ENCODE results near the gene FSHB.
"Not testable (repeated sequence)": the region's sequence is repeated elsewhere in the genome, so short reads cannot be mapped to it uniquely, and the experiment has no call there.

Gene FSHB

GRCh38 chr11:30228323-30228884 lies 2.4 kb upstream of the FSHB start:
- no peak overlapping the region for H3K9ac ChIP-seq (ENCODE audit: low read depth, low read length)
- H3K9me3 ChIP-seq (ENCODE audit: control insufficient read depth, insufficient read depth, low read length), result no peaks in the 10 kb centered on the region
- H3K27me3 ChIP-seq (ENCODE audit: control insufficient read depth, insufficient read depth, low read length), result no peaks in the 10 kb centered on the region
- no peaks in the 10 kb centered on the region for H3K4me1 ChIP-seq (ENCODE audit: control insufficient read depth, insufficient read depth, low read length)
- no peak overlapping the region for H3K4me3 ChIP-seq (ENCODE audit: low read depth, low read length)
- H3K36me3 ChIP-seq (ENCODE audit: control insufficient read depth, insufficient read depth, low read length), result no peaks in the 10 kb centered on the region

DNA sequence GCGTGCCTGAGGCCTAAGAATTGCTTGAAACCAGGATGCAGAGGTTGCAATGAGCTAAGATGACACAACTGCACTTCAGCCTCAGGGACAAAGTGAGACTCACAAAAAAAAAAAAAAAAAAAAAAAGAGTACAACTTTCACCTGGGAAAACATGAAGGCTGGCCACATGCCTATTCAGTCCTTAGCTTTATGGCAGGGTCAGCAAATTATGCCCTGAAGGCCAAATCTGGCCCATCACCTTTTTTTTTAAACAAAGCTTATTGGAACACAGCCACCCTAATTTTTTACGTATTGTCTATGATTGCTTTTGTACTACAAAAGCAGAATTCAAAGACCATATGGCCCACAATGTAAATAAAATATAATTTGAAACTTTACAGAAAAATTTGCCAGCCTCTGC lies 8.2 kb downstream of the FSHB start:
- Histone ChIP-seq H3K36me3 (ENCODE audit: control insufficient read depth, insufficient read depth, low read length) (no peaks in the 10 kb centered on the region), H3K9ac (ENCODE audit: low read depth, low read length) (no peak overlapping the region), H3K4me1 (ENCODE audit: control insufficient read depth, insufficient read depth, low read length) (no peaks in the 10 kb centered on the region), H3K4me3 (ENCODE audit: low read depth, low read length) (no peak overlapping the region), H3K9me3 (ENCODE audit: control insufficient read depth, insufficient read depth, low read length) (no peaks in the 10 kb centered on the region), H3K27me3 (ENCODE audit: control insufficient read depth, insufficient read depth, low read length) (no peaks in the 10 kb centered on the region)

GRCh38 chr11:30244265-30244664 lies 13.5 kb downstream of the FSHB start:
- H3K4me1 ChIP-seq (ENCODE audit: control insufficient read depth, insufficient read depth, low read length), result no peaks in the 10 kb centered on the region
- no peaks in the 10 kb centered on the region for H3K36me3 ChIP-seq (ENCODE audit: control insufficient read depth, insufficient read depth, low read length)
- no peaks in the 10 kb centered on the region for H3K27me3 ChIP-seq (ENCODE audit: control insufficient read depth, insufficient read depth, low read length)
- H3K9ac ChIP-seq (ENCODE audit: low read depth, low read length), result no peak overlapping the region
- H3K9me3 ChIP-seq (ENCODE audit: control insufficient read depth, insufficient read depth, low read length), result no peaks in the 10 kb centered on the region
- no peak overlapping the region for H3K4me3 ChIP-seq (ENCODE audit: low read depth, low read length)

DNA sequence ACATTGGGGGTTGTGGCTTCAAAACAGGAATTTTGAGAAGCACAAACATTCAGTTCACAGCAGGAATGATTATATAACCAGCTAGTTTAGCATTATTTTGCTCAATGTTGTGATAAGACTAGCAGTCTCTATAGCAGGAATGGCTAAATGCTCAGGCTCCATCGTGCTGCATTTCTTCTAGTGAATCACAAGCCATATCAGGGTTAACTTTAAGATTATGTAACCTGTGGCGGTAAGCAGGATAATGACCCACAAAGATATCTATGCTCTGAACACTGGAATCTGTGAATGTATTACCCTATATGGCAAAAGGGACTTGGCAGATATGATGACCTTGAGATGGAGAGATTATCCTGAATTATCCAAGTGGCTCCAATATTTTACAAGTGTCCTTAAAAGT lies 14.8 kb downstream of the FSHB start:
- Histone ChIP-seq H3K27me3 (ENCODE audit: control insufficient read depth, insufficient read depth, low read length) (no peaks in the 10 kb centered on the region), H3K4me1 (ENCODE audit: control insufficient read depth, insufficient read depth, low read length) (no peaks in the 10 kb centered on the region), H3K36me3 (ENCODE audit: control insufficient read depth, insufficient read depth, low read length) (no peaks in the 10 kb centered on the region), H3K9me3 (ENCODE audit: control insufficient read depth, insufficient read depth, low read length) (no peaks in the 10 kb centered on the region), H3K9ac (ENCODE audit: low read depth, low read length) (no peak overlapping the region), H3K4me3 (ENCODE audit: low read depth, low read length) (no peak overlapping the region)

DNA sequence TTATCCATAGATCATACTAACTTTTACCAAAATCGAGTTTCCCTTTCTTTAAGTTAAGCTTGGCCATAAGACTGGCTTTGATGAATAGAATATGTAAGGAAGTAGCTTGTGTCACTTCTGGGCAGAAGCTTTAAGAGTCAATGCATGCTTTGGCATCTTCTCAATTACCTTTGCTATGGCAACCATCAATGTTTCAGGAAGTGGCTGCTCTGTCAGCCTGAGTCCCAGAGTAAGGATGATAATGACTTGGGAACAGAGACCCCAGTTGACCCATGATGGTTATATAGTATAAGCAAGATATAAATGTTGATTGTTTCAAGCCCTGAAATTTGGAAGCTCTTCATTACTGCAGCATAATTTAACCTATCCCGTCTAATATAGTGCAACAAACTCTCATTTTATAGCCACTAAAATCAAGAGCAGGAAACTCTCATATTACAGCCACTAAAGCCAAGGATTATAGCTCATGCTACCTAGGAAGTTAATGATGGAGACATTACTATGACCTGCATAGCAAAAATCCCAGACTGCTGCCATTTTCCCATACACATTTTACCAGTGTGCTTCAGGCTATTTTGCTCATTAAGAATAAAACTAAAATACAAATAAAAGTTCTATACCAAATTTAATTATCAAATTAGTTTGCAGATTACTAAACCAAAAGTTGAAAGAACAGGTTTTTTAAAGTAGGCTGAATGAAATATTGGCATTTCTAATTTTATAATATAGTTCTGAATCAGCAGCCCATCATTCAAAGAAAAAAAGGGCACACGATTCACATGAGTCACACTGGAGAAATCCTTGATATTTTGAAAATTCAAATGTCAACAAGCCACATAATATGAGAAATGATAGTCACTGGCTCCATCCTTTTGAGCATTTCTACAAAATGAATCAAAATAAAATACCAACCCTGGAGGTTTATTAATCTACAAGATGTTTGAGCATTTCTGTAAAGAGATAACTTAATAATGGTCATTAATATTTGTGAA lies 23.8 kb downstream of the FSHB start:
- Histone ChIP-seq H3K27me3 (ENCODE audit: control insufficient read depth, insufficient read depth, low read length) (no peaks in the 10 kb centered on the region), H3K4me1 (ENCODE audit: control insufficient read depth, insufficient read depth, low read length) (no peaks in the 10 kb centered on the region), H3K9me3 (ENCODE audit: control insufficient read depth, insufficient read depth, low read length) (no peaks in the 10 kb centered on the region), H3K36me3 (ENCODE audit: control insufficient read depth, insufficient read depth, low read length) (no peaks in the 10 kb centered on the region), H3K9ac (ENCODE audit: low read depth, low read length) (no peak overlapping the region), H3K4me3 (ENCODE audit: low read depth, low read length) (no peak overlapping the region)

DNA sequence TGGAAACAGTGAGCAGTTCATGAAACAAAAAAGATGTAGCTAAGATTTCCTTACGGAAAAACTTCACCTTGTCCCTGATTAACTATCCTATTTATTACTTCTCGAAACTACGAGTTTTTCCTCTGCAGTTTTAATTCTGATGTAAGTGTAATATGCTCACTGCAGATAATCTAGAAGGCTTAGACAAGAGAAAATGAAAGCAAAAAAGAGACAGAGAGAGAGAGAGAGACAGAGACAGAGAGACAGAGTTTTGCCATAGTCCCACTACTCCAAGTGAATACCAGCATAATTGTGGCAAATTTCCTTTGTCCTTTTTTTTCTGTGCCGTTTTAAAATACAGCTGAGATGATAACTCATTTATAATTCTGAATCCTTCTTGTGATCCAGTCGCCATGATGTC lies 24.8 kb downstream of the FSHB start:
- H3K36me3 ChIP-seq (ENCODE audit: control insufficient read depth, insufficient read depth, low read length), result no peaks in the 10 kb centered on the region
- H3K9ac ChIP-seq (ENCODE audit: low read depth, low read length), result no peak overlapping the region
- H3K9me3 ChIP-seq (ENCODE audit: control insufficient read depth, insufficient read depth, low read length), result no peaks in the 10 kb centered on the region
- no peaks in the 10 kb centered on the region for H3K27me3 ChIP-seq (ENCODE audit: control insufficient read depth, insufficient read depth, low read length)
- H3K4me1 ChIP-seq (ENCODE audit: control insufficient read depth, insufficient read depth, low read length), result no peaks in the 10 kb centered on the region
- no peak overlapping the region for H3K4me3 ChIP-seq (ENCODE audit: low read depth, low read length)

GRCh38 chr11:30257058-30257457 lies 26.2 kb downstream of the FSHB start:
- Histone ChIP-seq H3K9me3 (ENCODE audit: control insufficient read depth, insufficient read depth, low read length) (no peaks in the 10 kb centered on the region), H3K4me1 (ENCODE audit: control insufficient read depth, insufficient read depth, low read length) (no peaks in the 10 kb centered on the region), H3K36me3 (ENCODE audit: control insufficient read depth, insufficient read depth, low read length) (no peaks in the 10 kb centered on the region), H3K4me3 (ENCODE audit: low read depth, low read length) (no peak overlapping the region), H3K27me3 (ENCODE audit: control insufficient read depth, insufficient read depth, low read length) (no peaks in the 10 kb centered on the region), H3K9ac (ENCODE audit: low read depth, low read length) (no peak overlapping the region)

GRCh38 chr11:30258679-30259078 lies 27.9 kb downstream of the FSHB start:
- Histone ChIP-seq H3K4me3 (ENCODE audit: low read depth, low read length) (no peak overlapping the region), H3K27me3 (ENCODE audit: control insufficient read depth, insufficient read depth, low read length) (no peaks in the 10 kb centered on the region), H3K9me3 (ENCODE audit: control insufficient read depth, insufficient read depth, low read length) (no peaks in the 10 kb centered on the region), H3K36me3 (ENCODE audit: control insufficient read depth, insufficient read depth, low read length) (no peaks in the 10 kb centered on the region), H3K9ac (ENCODE audit: low read depth, low read length) (no peak overlapping the region), H3K4me1 (ENCODE audit: control insufficient read depth, insufficient read depth, low read length) (no peaks in the 10 kb centered on the region)

DNA sequence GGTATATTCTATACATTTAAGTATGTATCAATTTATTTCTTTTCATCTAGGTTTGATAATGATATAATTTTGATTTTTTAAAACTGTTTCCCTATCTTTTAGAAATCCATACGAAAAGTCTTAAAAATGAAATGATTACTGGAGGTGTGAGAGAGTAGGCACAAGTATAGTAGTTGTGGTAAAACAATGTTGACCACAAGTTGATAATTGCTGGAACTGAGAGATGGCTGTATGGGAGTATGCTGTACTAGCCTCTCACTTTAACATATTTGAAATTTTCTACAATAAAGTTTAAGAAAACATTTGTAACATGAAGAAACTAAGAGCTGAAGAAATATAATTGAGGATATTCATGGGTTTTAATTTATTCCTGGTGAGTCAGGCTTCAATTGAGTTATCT lies 30.0 kb downstream of the FSHB start:
- Histone ChIP-seq H3K9ac (ENCODE audit: low read depth, low read length) (no peak overlapping the region), H3K36me3 (ENCODE audit: control insufficient read depth, insufficient read depth, low read length) (no peaks in the 10 kb centered on the region), H3K4me1 (ENCODE audit: control insufficient read depth, insufficient read depth, low read length) (no peaks in the 10 kb centered on the region), H3K4me3 (ENCODE audit: low read depth, low read length) (no peak overlapping the region), H3K9me3 (ENCODE audit: control insufficient read depth, insufficient read depth, low read length) (no peaks in the 10 kb centered on the region), H3K27me3 (ENCODE audit: control insufficient read depth, insufficient read depth, low read length) (no peaks in the 10 kb centered on the region)

- H3K4me3 ChIP-seq (ENCODE audit: low read depth, low read length), result no peak overlapping the region
Observed at GRCh38 chr11:30261821-30262220, 31.0 kb downstream of the FSHB start.

GRCh38 chr11:30268638-30269037 lies 37.8 kb downstream of the FSHB start:
- H3K36me3 ChIP-seq (ENCODE audit: control insufficient read depth, insufficient read depth, low read length); H3K9me3 ChIP-seq (ENCODE audit: control insufficient read depth, insufficient read depth, low read length); H3K9ac ChIP-seq (ENCODE audit: low read depth, low read length); H3K4me1 ChIP-seq (ENCODE audit: control insufficient read depth, insufficient read depth, low read length); H3K27me3 ChIP-seq (ENCODE audit: control insufficient read depth, insufficient read depth, low read length); H3K4me3 ChIP-seq (ENCODE audit: low read depth, low read length): not testable (repeated sequence)

More at GRCh38 chr11:30261821-30262220, 31.0 kb downstream of the FSHB start:
- Histone ChIP-seq H3K9ac (ENCODE audit: low read depth, low read length) (no peak overlapping the region), H3K4me1 (ENCODE audit: control insufficient read depth, insufficient read depth, low read length) (no peaks in the 10 kb centered on the region), H3K27me3 (ENCODE audit: control insufficient read depth, insufficient read depth, low read length) (no peaks in the 10 kb centered on the region), H3K9me3 (ENCODE audit: control insufficient read depth, insufficient read depth, low read length) (no peaks in the 10 kb centered on the region), H3K36me3 (ENCODE audit: control insufficient read depth, insufficient read depth, low read length) (no peaks in the 10 kb centered on the region)

DNA sequence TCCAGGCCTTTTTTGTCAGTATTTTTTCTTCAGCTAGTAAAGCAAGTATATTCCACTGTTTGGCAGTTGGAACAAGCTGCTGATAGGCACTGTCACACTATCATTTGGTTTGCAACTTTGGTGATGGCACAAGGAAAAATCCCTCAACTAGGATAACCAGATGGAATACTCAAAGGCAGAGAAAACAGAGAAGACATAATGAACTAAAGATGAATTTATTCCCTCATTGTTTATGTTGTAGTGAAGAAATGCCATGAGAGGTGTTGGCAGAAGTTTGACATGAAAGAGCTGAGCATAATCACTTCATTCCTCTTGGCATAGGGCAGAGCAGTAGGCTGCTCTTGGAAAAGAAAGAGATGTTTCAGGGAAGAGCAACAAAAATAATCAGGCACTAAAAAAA lies 39.9 kb downstream of the FSHB start:
- no peak overlapping the region for H3K4me3 ChIP-seq (ENCODE audit: low read depth, low read length)
- no peak overlapping the region for H3K9ac ChIP-seq (ENCODE audit: low read depth, low read length)
- no peaks in the 10 kb centered on the region for H3K27me3 ChIP-seq (ENCODE audit: control insufficient read depth, insufficient read depth, low read length)
- H3K4me1 ChIP-seq (ENCODE audit: control insufficient read depth, insufficient read depth, low read length), result no peaks in the 10 kb centered on the region
- H3K36me3 ChIP-seq (ENCODE audit: control insufficient read depth, insufficient read depth, low read length), result no peaks in the 10 kb centered on the region
- H3K9me3 ChIP-seq (ENCODE audit: control insufficient read depth, insufficient read depth, low read length), result no peaks in the 10 kb centered on the region

All from iPS-15b (cell line).